Caco-2 (cell line): ENCODE data around the gene REPS2. TPM values are rescaled to one million over a fixed set of nuclear protein-coding genes. Genes with fewer than 3 reads are reported as not detected.

Source experiments
- BruUV-seq: library from RNA; stranded (reverse); fragments of 400-500 nt; replicated peaks from 2 replicates; lab custom pipeline; 2021; lab: Mats Ljungman, UMichigan
- CTCF ChIA-PET: fragments of 300-600 bp; sonication (Branson Sonifier 250); formaldehyde crosslinking; loops from one replicate; lab custom pipeline; 2022; ENCODE audit warnings: antibody characterized with exemption; lab: Charles Lee
- POLR2A ChIA-PET: fragments of 300-600 bp; sonication (Branson Sonifier 250); formaldehyde crosslinking; loops from one replicate; lab custom pipeline; 2022; ENCODE audit warnings: antibody characterized with exemption; lab: Charles Lee
- DNase-seq, 2 experiments: peaks; one replicate each; pipeline versions ENCODE4 v3.0.0 to v3.0.0-alpha.2; 2020 to 2022
- H3K27me3 ChIP-seq: replicated peaks from 2 replicates; pipeline ENCODE4 v1.6.0; 2011; ENCODE audit warnings: low read length; ENCODE audit not compliant: control insufficient read depth, insufficient read depth
- H3K36me3 ChIP-seq: 2 replicates; pipeline ENCODE4 v1.5.1; 2011; ENCODE audit warnings: low read length; ENCODE audit not compliant: control insufficient read depth, insufficient read depth
- H3K4me1 ChIP-seq: fragments of 250-450 bp; sonication (Bioruptor Pico); 2 replicates; pipeline ENCODE4 v1.5.1; 2020; ENCODE audit warnings: mild to moderate bottlenecking
- H3K4me3 ChIP-seq: 2 replicates; pipeline ENCODE4 v1.5.1; 2011; ENCODE audit warnings: low read depth, mild to moderate bottlenecking, control low read depth, low read length
- H3K9me3 ChIP-seq: fragments of 250-450 bp; sonication (Bioruptor Pico); 2 replicates; pipeline ENCODE4 v1.5.1; 2020; ENCODE audit warnings: mild to moderate bottlenecking, moderate library complexity
- H3K27ac Mint-ChIP-seq: one replicate; pipeline ENCODE4 v1.8.0; 2022; ENCODE audit warnings: mixed read lengths; ENCODE audit not compliant: unreplicated experiment
- H3K27me3 Mint-ChIP-seq: one replicate; pipeline ENCODE4 v1.8.0; 2022; ENCODE audit warnings: mixed read lengths; ENCODE audit not compliant: insufficient read depth, unreplicated experiment
- H3K36me3 Mint-ChIP-seq: one replicate; pipeline ENCODE4 v1.8.0; 2022; ENCODE audit warnings: mild to moderate bottlenecking, mixed read lengths; ENCODE audit not compliant: insufficient read depth, unreplicated experiment
- H3K4me1 Mint-ChIP-seq: one replicate; pipeline ENCODE4 v1.8.0; 2022; ENCODE audit warnings: low read depth, mixed read lengths; ENCODE audit not compliant: unreplicated experiment
- H3K4me3 Mint-ChIP-seq: one replicate; pipeline ENCODE4 v1.8.0; 2022; ENCODE audit warnings: mild to moderate bottlenecking, moderate library complexity, mixed read lengths; ENCODE audit not compliant: unreplicated experiment
- H3K9me3 Mint-ChIP-seq: one replicate; pipeline ENCODE4 v1.8.0; 2022; ENCODE audit warnings: mixed read lengths; ENCODE audit not compliant: unreplicated experiment
- intact Hi-C: fragments of 100-400 bp; cut with micrococcal nuclease; formaldehyde crosslinking; loops from one replicate; pipeline ENCODE4 v1.10.0; 2022; ENCODE audit not compliant: unreplicated experiment
- total RNA-seq: library from RNA; stranded (reverse); gene quantifications from 2 replicates; pipeline ENCODE4 v1.2.3, GENCODE V29; 2022
- TF ChIP-seq, protein P1 (sequence below), 2 experiments: fragments of 200-600 bp in 1 of 2; IDR thresholded peaks; 1 replicate in 1 of 2; 2 replicates in 1 of 2; pipeline versions ENCODE4 v1.5.1 to v1.8.0; 2011 to 2022; ENCODE audit warnings: antibody characterized with exemption in 1 of 2, control low read depth in 1 of 2, inconsistent platforms in 1 of 2, low read depth in 1 of 2, low read length in 1 of 2, mild to moderate bottlenecking in 1 of 2, moderate library complexity in 1 of 2; ENCODE audit not compliant: insufficient read depth in 1 of 2, severe bottlenecking in 1 of 2, unreplicated experiment in 1 of 2

Gene REPS2
- total RNA-seq, 1 experiment from 2014 or later, result 0.86 TPM

GRCh38 chrX:16978193-16978984 lies 31.9 kb downstream of the REPS2 start:
- no peak overlapping the region for H3K27ac Mint-ChIP-seq

DNA sequence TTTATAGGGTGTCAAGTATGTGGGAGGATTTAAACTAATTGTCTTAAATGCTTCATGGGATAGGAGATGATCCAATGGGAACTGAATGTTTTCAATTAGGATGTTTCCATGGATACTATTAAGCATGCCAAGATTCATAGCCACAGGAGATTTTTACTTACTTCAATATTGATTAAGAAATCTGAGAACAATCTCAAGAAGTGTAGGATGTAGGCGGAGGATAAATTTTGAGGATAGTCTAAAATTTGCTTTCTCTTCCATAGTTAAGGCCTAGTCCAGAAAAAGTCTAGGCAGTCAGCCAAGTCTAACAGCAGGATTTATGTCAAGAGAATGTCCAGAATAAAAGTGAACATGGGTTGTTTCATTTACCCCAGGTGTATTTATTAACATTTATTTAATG lies 32.8 kb downstream of the REPS2 start:
- Mint-ChIP-seq H3K27ac (no peak overlapping the region), H3K4me1 (no peaks in the 10 kb centered on the region), H3K4me3 (no peak overlapping the region), H3K9me3 (no peaks in the 10 kb centered on the region), H3K27me3 (no peaks in the 10 kb centered on the region), H3K36me3 (no peaks in the 10 kb centered on the region)
- Histone ChIP-seq H3K36me3 (no peaks in the 10 kb centered on the region), H3K4me1 (no peaks in the 10 kb centered on the region), H3K9me3 (no peaks in the 10 kb centered on the region), H3K27me3 (no peaks in the 10 kb centered on the region), H3K4me3 (no peak overlapping the region)
- POLR2A ChIA-PET, result no interaction called here
- intact Hi-C loops, result no loop called here
- CTCF ChIA-PET, result no interaction called here
- no peak for DNase-seq
- TF ChIP-seq, protein P1, sequence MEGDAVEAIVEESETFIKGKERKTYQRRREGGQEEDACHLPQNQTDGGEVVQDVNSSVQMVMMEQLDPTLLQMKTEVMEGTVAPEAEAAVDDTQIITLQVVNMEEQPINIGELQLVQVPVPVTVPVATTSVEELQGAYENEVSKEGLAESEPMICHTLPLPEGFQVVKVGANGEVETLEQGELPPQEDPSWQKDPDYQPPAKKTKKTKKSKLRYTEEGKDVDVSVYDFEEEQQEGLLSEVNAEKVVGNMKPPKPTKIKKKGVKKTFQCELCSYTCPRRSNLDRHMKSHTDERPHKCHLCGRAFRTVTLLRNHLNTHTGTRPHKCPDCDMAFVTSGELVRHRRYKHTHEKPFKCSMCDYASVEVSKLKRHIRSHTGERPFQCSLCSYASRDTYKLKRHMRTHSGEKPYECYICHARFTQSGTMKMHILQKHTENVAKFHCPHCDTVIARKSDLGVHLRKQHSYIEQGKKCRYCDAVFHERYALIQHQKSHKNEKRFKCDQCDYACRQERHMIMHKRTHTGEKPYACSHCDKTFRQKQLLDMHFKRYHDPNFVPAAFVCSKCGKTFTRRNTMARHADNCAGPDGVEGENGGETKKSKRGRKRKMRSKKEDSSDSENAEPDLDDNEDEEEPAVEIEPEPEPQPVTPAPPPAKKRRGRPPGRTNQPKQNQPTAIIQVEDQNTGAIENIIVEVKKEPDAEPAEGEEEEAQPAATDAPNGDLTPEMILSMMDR (IDR thresholded peaks at IDR 0.05; ENCODE audit: insufficient read depth in 1 of 2, low read depth in 1 of 2, low read length in 1 of 2, severe bottlenecking in 1 of 2, unreplicated experiment in 1 of 2), result no peak
- no TSS peak for BruUV-seq

More at GRCh38 chrX:16978193-16978984, 31.9 kb downstream of the REPS2 start:
- Mint-ChIP-seq H3K4me1 (no peaks in the 10 kb centered on the region), H3K9me3 (no peaks in the 10 kb centered on the region), H3K27me3 (no peaks in the 10 kb centered on the region), H3K36me3 (no peaks in the 10 kb centered on the region), H3K4me3 (no peak overlapping the region)
- Histone ChIP-seq H3K4me3 (no peak overlapping the region), H3K36me3 (no peaks in the 10 kb centered on the region), H3K27me3 (no peaks in the 10 kb centered on the region), H3K9me3 (no peaks in the 10 kb centered on the region), H3K4me1 (no peaks in the 10 kb centered on the region)
- ChIA-PET CTCF (no interaction called here), POLR2A (no interaction called here)
- no TSS peak for BruUV-seq
- no peak for DNase-seq
- intact Hi-C loops, result no loop called here
- TF ChIP-seq, protein P1 (IDR thresholded peaks at IDR 0.05; ENCODE audit: insufficient read depth in 1 of 2, low read depth in 1 of 2, low read length in 1 of 2, severe bottlenecking in 1 of 2, unreplicated experiment in 1 of 2), result no peak

DNA sequence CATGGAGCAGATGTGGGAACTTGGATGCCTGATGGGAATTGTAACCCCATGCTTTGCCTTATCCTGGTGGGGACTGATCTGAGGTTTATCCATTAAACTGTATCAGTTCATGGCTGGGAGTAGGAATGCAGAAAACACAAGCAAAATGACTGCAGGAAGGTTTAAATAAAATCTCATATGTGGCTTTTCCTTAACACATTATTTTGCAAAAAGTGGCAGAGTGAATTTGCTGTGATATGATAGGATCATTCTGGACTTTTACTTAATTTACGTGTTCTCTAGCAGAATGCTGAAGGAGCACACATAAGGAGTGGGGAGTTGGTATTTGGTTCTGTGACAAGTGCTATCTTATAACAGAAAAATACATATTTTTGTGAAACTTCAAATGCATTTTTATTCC lies 34.8 kb downstream of the REPS2 start:
- Mint-ChIP-seq H3K4me3 (no peak overlapping the region), H3K36me3 (no peaks in the 10 kb centered on the region), H3K27me3 (no peaks in the 10 kb centered on the region), H3K27ac (no peak overlapping the region), H3K4me1 (no peaks in the 10 kb centered on the region), H3K9me3 (no peaks in the 10 kb centered on the region)
- H3K4me3 ChIP-seq, result no peak overlapping the region
- H3K27me3 ChIP-seq, result no peaks in the 10 kb centered on the region
- intact Hi-C loops, result no loop called here
- ChIA-PET POLR2A (no interaction called here), CTCF (no interaction called here)
- TF ChIP-seq, protein P1 (IDR thresholded peaks at IDR 0.05; ENCODE audit: insufficient read depth in 1 of 2, low read depth in 1 of 2, low read length in 1 of 2, severe bottlenecking in 1 of 2, unreplicated experiment in 1 of 2), result no peak
- no peaks in the 10 kb centered on the region for H3K9me3 ChIP-seq
- BruUV-seq, result no TSS peak
- H3K4me1 ChIP-seq, result no peaks in the 10 kb centered on the region
- H3K36me3 ChIP-seq, result no peaks in the 10 kb centered on the region
- no peak for DNase-seq
